Large intestine (tissue), 3 donors: ENCODE results near the gene SUSD1. TPM values are rescaled to one million over a fixed set of nuclear protein-coding genes. Genes with fewer than 3 reads are reported as not detected.

Source experiments
- DNase-seq, 2 donors: peaks; one replicate each; pipeline versions ENCODE4 v3.0.0 to v3.0.0-alpha.2; 2013
- H3K27ac ChIP-seq: one replicate; pipeline ENCODE4 v1.5.1; 2013; ENCODE audit warnings: low read length
- H3K27me3 ChIP-seq: 2 replicates; pipeline ENCODE4 v1.6.1; 2013; ENCODE audit warnings: low read length; ENCODE audit not compliant: control insufficient read depth, insufficient read depth
- H3K36me3 ChIP-seq: 2 replicates; pipeline ENCODE4 v1.6.1; 2013; ENCODE audit warnings: low read length; ENCODE audit not compliant: control insufficient read depth, insufficient read depth
- H3K4me1 ChIP-seq: one replicate; pipeline ENCODE4 v1.6.1; 2013; ENCODE audit warnings: low read length; ENCODE audit not compliant: control insufficient read depth, insufficient read depth
- H3K4me3 ChIP-seq: one replicate; pipeline ENCODE4 v1.5.1; 2013; ENCODE audit warnings: low read length
- H3K9me3 ChIP-seq: one replicate; pipeline ENCODE4 v1.6.1; 2013; ENCODE audit warnings: mild to moderate bottlenecking, low read depth, low read length, moderate library complexity; ENCODE audit not compliant: control insufficient read depth
- WGBS: methylation state at CpG from one replicate; pipeline ENCODE4 v1.1.5; 2013; ENCODE audit warnings: low lambda C conversion rate; ENCODE audit not compliant: insufficient coverage; 5-methylcytosine and 5-hydroxymethylcytosine counted together
- polyA plus RNA-seq: library from polyadenylated mRNA; unstranded; fragments of 120-200 nt; gene quantifications from one replicate; pipeline ENCODE4 v1.2.1, GENCODE V29; 2013

SUSD1 gene
- polyA plus RNA-seq, 1 donor: 28.4 TPM

- Histone ChIP-seq H3K9me3 (peaks cover 2% of the 10 kb centered on the region), H3K4me1 (no peaks in the 10 kb centered on the region), H3K27ac (no peak overlapping the region), H3K27me3 (no peaks in the 10 kb centered on the region), H3K4me3 (no peak overlapping the region), H3K36me3 (peaks cover 17% of the 10 kb centered on the region)
- no peak for DNase-seq
- no CpG with 5 or more reads among the region's 1 CpG for WGBS
Measured at GRCh38 chr9:112043423-112043822, 131.7 kb downstream of the SUSD1 start.

- no peak for DNase-seq
- Histone ChIP-seq H3K27ac (no peak overlapping the region), H3K4me3 (no peak overlapping the region), H3K27me3 (no peaks in the 10 kb centered on the region), H3K36me3 (peaks cover 18% of the 10 kb centered on the region), H3K4me1 (no peaks in the 10 kb centered on the region), H3K9me3 (peaks cover 2% of the 10 kb centered on the region)
- 53% methylated on average over 3 of the region's 5 CpGs for WGBS
Measured at GRCh38 chr9:112042769-112043168, 132.3 kb downstream of the SUSD1 start.

GRCh38 chr9:112042244-112042638, 132.9 kb downstream of the SUSD1 start:
- no peak for DNase-seq
- Histone ChIP-seq H3K4me1 (no peaks in the 10 kb centered on the region), H3K4me3 (no peak overlapping the region), H3K27me3 (no peaks in the 10 kb centered on the region), H3K27ac (no peak overlapping the region), H3K36me3 (peaks cover 17% of the 10 kb centered on the region), H3K9me3 (no peaks in the 10 kb centered on the region)
- 83% methylated on average over 1 of the region's 3 CpGs for WGBS

DNA sequence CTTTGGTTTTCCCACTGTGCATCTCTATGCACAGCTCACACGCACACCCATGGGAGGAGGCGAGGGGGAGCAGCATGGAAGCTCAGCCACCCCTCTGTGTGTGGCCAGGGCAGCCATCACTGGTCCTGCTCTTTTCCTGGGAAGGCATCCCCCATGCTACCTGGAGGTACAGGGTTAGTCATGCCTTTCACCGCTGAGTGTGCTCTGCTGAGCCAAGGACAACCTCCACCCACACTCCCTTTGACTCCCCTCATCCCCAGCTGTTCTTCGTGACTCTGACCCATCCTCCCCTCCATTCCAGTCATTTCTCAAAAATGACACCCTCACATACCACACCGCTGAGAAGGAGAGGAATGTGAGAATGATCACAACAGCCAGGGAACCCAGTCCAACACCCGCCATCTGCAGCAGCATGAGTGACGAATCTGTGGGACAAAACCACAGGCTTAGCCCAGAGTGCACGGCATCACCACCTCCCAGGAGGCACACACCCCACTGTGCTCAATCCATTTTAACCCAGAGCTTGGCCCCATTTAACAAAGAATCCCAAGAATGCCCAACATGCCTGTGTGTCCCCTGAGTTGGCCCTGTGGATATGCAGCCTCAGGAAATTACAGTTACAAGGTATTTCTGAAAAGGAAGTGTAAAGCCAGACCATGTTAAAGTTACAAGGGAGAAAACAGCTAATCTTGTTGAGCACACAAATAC, 133.4 kb downstream of the SUSD1 start:
- no peak for DNase-seq
- H3K4me3 ChIP-seq: no peak overlapping the region
- H3K9me3 ChIP-seq: no peaks in the 10 kb centered on the region
- H3K4me1 ChIP-seq: no peaks in the 10 kb centered on the region
- H3K27me3 ChIP-seq: no peaks in the 10 kb centered on the region
- H3K36me3 ChIP-seq: peaks cover 17% of the 10 kb centered on the region
- WGBS: no CpG with 5 or more reads among the region's 8 CpGs
- H3K27ac ChIP-seq: no peak overlapping the region

DNA sequence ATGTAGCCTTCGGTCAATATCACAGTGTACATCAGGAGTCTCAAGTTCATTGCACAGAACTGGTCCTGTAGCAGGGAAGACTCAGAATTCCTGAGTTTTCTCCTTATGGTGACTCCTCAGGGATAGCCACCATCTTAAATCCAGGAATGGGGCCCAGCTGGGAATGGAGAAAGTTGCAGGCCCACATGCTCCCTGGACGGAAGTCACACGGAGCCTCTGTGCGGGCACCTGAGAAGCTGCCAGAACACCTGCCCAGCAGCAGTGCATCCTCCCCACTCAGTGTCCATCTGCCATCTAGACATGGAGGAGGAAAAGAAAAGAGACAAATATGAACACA, 133.9 kb downstream of the SUSD1 start:
- H3K4me3 ChIP-seq: no peak overlapping the region
- H3K4me1 ChIP-seq: no peaks in the 10 kb centered on the region
- H3K36me3 ChIP-seq: peaks cover 17% of the 10 kb centered on the region
- H3K9me3 ChIP-seq: no peaks in the 10 kb centered on the region
- no peak for DNase-seq
- WGBS: no CpG with 5 or more reads among the region's 4 CpGs
- no peak overlapping the region for H3K27ac ChIP-seq
- H3K27me3 ChIP-seq: no peaks in the 10 kb centered on the region

- no peak overlapping the region for H3K4me3 ChIP-seq
- H3K36me3 ChIP-seq: peaks cover 20% of the 10 kb centered on the region
- H3K27ac ChIP-seq: no peak overlapping the region
- no peak for DNase-seq
- no peaks in the 10 kb centered on the region for H3K27me3 ChIP-seq
- H3K9me3 ChIP-seq: no peaks in the 10 kb centered on the region
- no peaks in the 10 kb centered on the region for H3K4me1 ChIP-seq
- WGBS: 80% methylated on average over 1 of the region's 2 CpGs
Measured at GRCh38 chr9:112038017-112038408, 137.1 kb downstream of the SUSD1 start.

DNA sequence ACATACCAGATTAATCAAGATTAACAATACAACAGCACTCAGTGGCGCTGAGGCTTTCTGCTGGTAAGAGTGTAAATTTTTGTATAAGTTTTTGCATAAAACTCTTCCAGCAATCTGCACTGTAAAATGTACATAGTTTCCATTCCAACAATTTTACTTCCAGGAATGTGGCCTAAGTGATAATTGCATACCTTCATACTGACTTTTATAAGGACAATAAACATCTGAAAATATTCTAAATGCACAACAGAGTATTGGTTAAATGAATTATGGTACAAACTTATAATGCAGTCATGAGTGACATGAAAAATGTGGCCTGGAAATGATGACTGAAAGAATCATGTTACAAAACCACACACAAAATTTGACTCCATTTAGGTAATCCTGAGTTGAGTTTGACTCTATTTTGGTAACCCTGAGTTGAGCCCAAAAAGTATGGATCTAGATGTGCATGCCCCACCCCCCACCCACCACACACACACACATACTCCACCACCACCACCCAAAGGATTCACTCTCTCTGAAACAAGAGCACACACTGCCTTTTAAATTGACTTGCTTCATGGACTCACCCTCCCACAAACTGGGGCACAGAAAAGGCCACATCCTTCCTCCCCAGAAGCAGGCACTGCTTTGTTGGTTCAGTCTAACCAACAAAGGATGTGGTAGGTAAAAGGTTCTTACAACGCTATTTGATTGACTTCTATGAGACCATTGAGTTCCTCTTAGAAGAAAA, 137.6 kb downstream of the SUSD1 start:
- Histone ChIP-seq H3K4me1 (no peaks in the 10 kb centered on the region), H3K27ac (no peak overlapping the region), H3K9me3 (no peaks in the 10 kb centered on the region), H3K27me3 (no peaks in the 10 kb centered on the region), H3K4me3 (no peak overlapping the region), H3K36me3 (peaks cover 20% of the 10 kb centered on the region)
- no CpG with 5 or more reads among the region's 2 CpGs for WGBS
- no peak for DNase-seq

DNA sequence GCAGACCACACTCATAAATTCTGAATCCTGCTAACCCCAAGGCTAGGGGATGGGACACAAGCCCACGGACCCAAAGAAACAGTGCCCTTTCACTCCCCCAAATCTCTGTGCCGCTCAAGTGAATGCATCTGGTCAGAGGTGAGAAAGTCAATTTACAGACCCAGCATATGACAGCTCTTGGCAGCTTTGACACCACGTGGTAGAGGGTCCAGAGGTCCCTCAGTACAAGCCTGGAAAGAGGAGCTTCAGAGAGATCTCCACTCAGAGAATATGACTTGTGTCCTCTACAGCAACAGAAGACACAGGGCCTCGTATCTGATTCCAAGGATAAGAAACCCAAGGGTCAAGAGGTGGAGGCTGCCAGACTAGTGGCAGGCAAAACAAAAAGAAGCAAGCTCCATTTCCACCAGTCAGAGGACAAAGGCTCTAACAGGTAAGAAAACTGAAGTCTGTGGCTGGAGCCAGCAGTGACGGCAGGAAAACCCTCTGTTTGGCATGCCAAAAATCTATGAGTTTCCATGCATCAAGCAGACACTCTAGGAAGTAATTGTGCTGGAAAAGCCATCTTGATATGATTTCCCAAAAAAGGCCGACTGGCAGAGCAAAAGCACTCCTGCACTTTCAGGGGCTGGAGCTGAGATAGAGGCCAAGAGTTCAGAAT, 139.8 kb downstream of the SUSD1 start:
- peaks cover 1% of the 10 kb centered on the region for H3K4me1 ChIP-seq
- no peak overlapping the region for H3K4me3 ChIP-seq
- no peak for DNase-seq
- H3K9me3 ChIP-seq: no peaks in the 10 kb centered on the region
- no peak overlapping the region for H3K27ac ChIP-seq
- 90% methylated on average over 2 of the region's 6 CpGs for WGBS
- H3K27me3 ChIP-seq: no peaks in the 10 kb centered on the region
- H3K36me3 ChIP-seq: peaks cover 11% of the 10 kb centered on the region

GRCh38 chr9:112034216-112034611, 140.9 kb downstream of the SUSD1 start:
- Histone ChIP-seq H3K27ac (no peak overlapping the region), H3K27me3 (no peaks in the 10 kb centered on the region), H3K4me3 (no peak overlapping the region), H3K4me1 (peaks cover 3% of the 10 kb centered on the region), H3K36me3 (peaks cover 5% of the 10 kb centered on the region), H3K9me3 (no peaks in the 10 kb centered on the region)
- no peak for DNase-seq
- no CpG with 5 or more reads among the region's 2 CpGs for WGBS

DNA sequence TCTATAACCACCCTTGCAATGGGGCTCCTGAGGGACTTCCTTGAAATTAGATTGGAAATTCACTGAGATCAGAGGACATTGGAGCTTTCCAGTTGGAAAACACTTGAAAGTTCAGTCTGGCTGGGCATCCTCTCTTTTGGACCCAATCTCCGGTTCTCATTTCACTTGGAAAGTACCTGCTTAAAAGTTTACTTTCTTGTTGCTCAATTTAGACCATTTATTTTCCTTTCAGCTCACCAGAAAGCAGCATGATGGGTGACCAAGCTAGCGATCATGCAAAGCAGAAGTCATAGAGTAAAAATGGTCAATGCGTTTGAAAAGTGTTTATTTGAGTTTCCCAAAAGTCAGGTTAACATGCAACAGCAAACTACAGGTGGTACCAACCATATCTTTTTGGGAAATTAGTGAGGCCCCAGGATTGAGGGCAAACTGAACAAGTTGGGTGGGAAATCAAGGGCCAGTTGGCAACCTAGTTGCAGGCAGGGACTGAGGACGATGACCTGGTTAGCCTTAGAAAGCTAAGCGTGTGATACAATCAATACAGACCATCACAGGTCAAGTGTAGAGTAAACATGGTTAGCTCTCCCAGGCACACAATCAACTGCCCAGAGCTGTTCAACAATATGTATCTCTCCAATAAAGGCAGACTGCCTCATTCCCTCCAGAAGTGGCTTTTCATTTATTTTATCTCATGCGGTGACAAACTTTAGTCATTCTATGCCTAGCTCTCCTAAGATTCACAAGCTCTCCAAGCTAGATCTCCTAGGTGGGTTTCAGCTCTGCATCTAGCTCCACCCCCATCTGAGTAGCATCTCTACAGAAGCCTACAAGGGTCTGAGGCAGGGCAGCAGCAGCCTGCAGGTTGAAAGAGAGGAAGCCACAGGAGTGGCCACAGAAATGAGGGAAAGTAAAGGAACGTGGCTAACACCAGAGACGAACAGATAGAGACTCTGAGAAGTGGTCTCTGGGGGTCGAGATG, 141.6 kb downstream of the SUSD1 start:
- WGBS: 80% methylated on average over 1 of the region's 9 CpGs
- peaks cover 3% of the 10 kb centered on the region for H3K4me1 ChIP-seq

More for the DNA sequence above, 141.6 kb downstream of the SUSD1 start:
- no peak overlapping the region for H3K4me3 ChIP-seq
- no peak overlapping the region for H3K27ac ChIP-seq
- no peaks in the 10 kb centered on the region for H3K9me3 ChIP-seq
- no peak for DNase-seq
- H3K36me3 ChIP-seq: peaks cover 5% of the 10 kb centered on the region
- H3K27me3 ChIP-seq: no peaks in the 10 kb centered on the region
